PC-9 (cell line): ENCODE results near the gene FBP1. TPM values are rescaled to one million over a fixed set of nuclear protein-coding genes. Genes with fewer than 3 reads are reported as not detected.

Experiments used
- BruUV-seq: library from RNA; stranded (reverse); fragments of 400-500 nt; replicated peaks from 2 replicates; lab custom pipeline; 2021; lab: Mats Ljungman, UMichigan
- CTCF ChIA-PET: fragments of 300-600 bp; sonication (Branson Sonifier 250); formaldehyde crosslinking; loops from one replicate; lab custom pipeline; 2022; ENCODE audit warnings: antibody characterized with exemption; lab: Charles Lee
- POLR2A ChIA-PET: fragments of 300-600 bp; sonication (Branson Sonifier 250); formaldehyde crosslinking; loops from one replicate; lab custom pipeline; 2022; ENCODE audit warnings: antibody characterized with exemption; ENCODE audit not compliant: unreplicated experiment; lab: Charles Lee
- DNase-seq, 2 experiments: peaks; one replicate each; pipeline versions ENCODE4 v3.0.0 to v3.0.0-alpha.2; 2015 to 2022; ENCODE audit warnings: mixed read lengths in 1 of 2
- H2AFZ ChIP-seq: fragments of 200-600 bp; sonication (generic); 2 replicates; pipeline ENCODE4 v1.8.1; 2017; ENCODE audit warnings: antibody characterized with exemption
- H3F3A ChIP-seq: fragments of 200-600 bp; sonication (generic); 2 replicates; pipeline ENCODE4 v1.8.1; 2017; ENCODE audit warnings: antibody characterized with exemption, mild to moderate bottlenecking, low read depth; ENCODE audit not compliant: insufficient read depth
- H3K27ac ChIP-seq: fragments of 200-600 bp; sonication (generic); 2 replicates; pipeline ENCODE4 v1.6.1; 2016; ENCODE audit warnings: mixed run types
- H3K27me3 ChIP-seq: fragments of 200-600 bp; sonication (generic); 2 replicates; pipeline ENCODE4 v1.6.1; 2016; ENCODE audit warnings: low read depth, mixed run types; ENCODE audit not compliant: insufficient read depth
- H3K36me3 ChIP-seq: fragments of 200-600 bp; sonication (generic); 2 replicates; pipeline ENCODE4 v1.6.1; 2016; ENCODE audit warnings: low read depth, mixed run types
- H3K4me1 ChIP-seq: fragments of 200-600 bp; sonication (generic); replicated peaks from 2 replicates; pipeline ENCODE4 v1.6.1; 2016; ENCODE audit warnings: mixed run types; ENCODE audit not compliant: insufficient read depth
- H3K4me2 ChIP-seq: fragments of 200-600 bp; sonication (generic); 2 replicates; pipeline ENCODE4 v1.6.1; 2017; ENCODE audit warnings: mixed run types
- H3K4me3 ChIP-seq: fragments of 200-600 bp; sonication (generic); 2 replicates; pipeline ENCODE4 v1.6.1; 2016; ENCODE audit warnings: mixed run types
- H3K79me2 ChIP-seq: fragments of 200-600 bp; sonication (generic); 2 replicates; pipeline ENCODE4 v1.6.1; 2017; ENCODE audit warnings: low read depth, mixed run types
- H3K9me2 ChIP-seq: fragments of 200-600 bp; sonication (generic); 2 replicates; pipeline ENCODE4 v1.8.1; 2017; ENCODE audit warnings: mild to moderate bottlenecking; ENCODE audit not compliant: insufficient read depth
- H3K9me3 ChIP-seq: fragments of 200-600 bp; sonication (generic); 2 replicates; pipeline ENCODE4 v1.8.1; 2016; ENCODE audit warnings: low read depth; ENCODE audit not compliant: insufficient read depth
- H4K20me1 ChIP-seq: fragments of 200-600 bp; sonication (generic); 2 replicates; pipeline ENCODE4 v1.8.1; 2017; ENCODE audit not compliant: insufficient read depth
- CTCF ChIP-seq: fragments of 200-600 bp; sonication (generic); conservative IDR thresholded peaks from 2 replicates; pipeline ENCODE4 v1.6.1; 2017; ENCODE audit warnings: mixed run types, antibody characterized with exemption, mild to moderate bottlenecking, moderate library complexity
- EZH2 ChIP-seq: fragments of 200-600 bp; sonication (generic); IDR thresholded peaks from 2 replicates; pipeline ENCODE4 v1.8.0; 2017; ENCODE audit warnings: antibody characterized with exemption, low read depth
- intact Hi-C: fragments of 100-400 bp; cut with micrococcal nuclease; formaldehyde crosslinking; loops from one replicate; pipeline ENCODE4 v1.10.0; 2022; ENCODE audit not compliant: unreplicated experiment
- total RNA-seq: library from RNA; stranded (reverse); gene quantifications from 2 replicates; pipeline ENCODE4 v1.2.3, GENCODE V29; 2021

Gene FBP1
- total RNA-seq, 1 experiment from 2014 or later: 34.9 TPM

- no TSS peak for BruUV-seq
- POLR2A ChIA-PET: no interaction called here
- H2AFZ ChIP-seq: no peak overlapping the region
- no peak overlapping the region for H3K4me2 ChIP-seq
- no peaks in the 10 kb centered on the region for H3K9me2 ChIP-seq
- H3K36me3 ChIP-seq: no peaks in the 10 kb centered on the region
- TF ChIP-seq CTCF (no peak), EZH2 (no peak)
- no peaks in the 10 kb centered on the region for H4K20me1 ChIP-seq
- no peaks in the 10 kb centered on the region for H3K9me3 ChIP-seq
- H3F3A ChIP-seq: peaks cover 36% of the 10 kb centered on the region
- no peak overlapping the region for H3K4me3 ChIP-seq
- peaks cover 33% of the 10 kb centered on the region for H3K79me2 ChIP-seq
- H3K27ac ChIP-seq: no peak overlapping the region
- CTCF ChIA-PET: no interaction called here
- H3K4me1 ChIP-seq: peaks cover 55% of the 10 kb centered on the region
- H3K27me3 ChIP-seq: no peaks in the 10 kb centered on the region
- no peak for DNase-seq
- intact Hi-C loops: loop anchor here (10.0 kb wide), 1 partner anchor 82 kb away; the partner anchor contains the start of gene AOPEP
Measured at GRCh38 chr9:94642501-94642900, 3.2 kb upstream of the FBP1 start.

GRCh38 chr9:94639999-94640376 is 670 bp upstream of the FBP1 start:
- H3K4me2 ChIP-seq: peak overlapping the region; percentile 91
- peaks cover 55% of the 10 kb centered on the region for H3K4me1 ChIP-seq
- peak overlapping the region; percentile 73 for H2AFZ ChIP-seq
- no peak for TF ChIP-seq CTCF
- no peak for TF ChIP-seq EZH2
- peak; percentile 41 to 85 for DNase-seq
- no peaks in the 10 kb centered on the region for H3K9me3 ChIP-seq
- no peaks in the 10 kb centered on the region for H3K27me3 ChIP-seq
- H3K9me2 ChIP-seq: no peaks in the 10 kb centered on the region
- H3K79me2 ChIP-seq: peaks cover 58% of the 10 kb centered on the region
- no TSS peak for BruUV-seq
- POLR2A ChIA-PET: interaction anchor here (0.7 to 1.9 kb wide), 3 partner anchors 9 to 26 kb away, joined by 6 to 18 read pairs (median 12); no protein-coding TSS in a partner anchor
- no peaks in the 10 kb centered on the region for H4K20me1 ChIP-seq
- peak overlapping the region; percentile 84 for H3K27ac ChIP-seq
- H3F3A ChIP-seq: peaks cover 27% of the 10 kb centered on the region
- H3K4me3 ChIP-seq: peak overlapping the region; percentile 76
- CTCF ChIA-PET: interaction anchor here (0.7 to 1.2 kb wide), 3 partner anchors 29 to 456 kb away, joined by 4 to 7 read pairs (median 7); no protein-coding TSS in a partner anchor
- intact Hi-C loops: loop anchor here (10.0 kb wide), 1 partner anchor 85 kb away; the partner anchor contains the start of gene AOPEP
- peaks cover 14% of the 10 kb centered on the region; the same call in 1 of the 2 replicates for H3K36me3 ChIP-seq

GRCh38 chr9:94638335-94639060 is 820 bp downstream of the FBP1 start:
- Histone ChIP-seq H3K4me1 (peaks cover 42% of the 10 kb centered on the region), H3K4me3 (peak overlapping the region; percentile 76), H2AFZ (peak overlapping the region; percentile 73; the same call in 1 of the 2 replicates), H3K9me2 (no peaks in the 10 kb centered on the region), H3F3A (peaks cover 27% of the 10 kb centered on the region), H3K79me2 (peaks cover 69% of the 10 kb centered on the region), H3K36me3 (peaks cover 15% of the 10 kb centered on the region; the same call in 1 of the 2 replicates), H3K27me3 (no peaks in the 10 kb centered on the region), H3K27ac (peak overlapping the region; percentile 84), H3K4me2 (peak overlapping the region; percentile 91), H3K9me3 (no peaks in the 10 kb centered on the region), H4K20me1 (no peaks in the 10 kb centered on the region)
- TF ChIP-seq EZH2: no peak
- TF ChIP-seq CTCF: no peak
- POLR2A ChIA-PET: interaction anchor here (1.9 kb wide), 1 partner anchor 11 kb away, joined by 18 read pairs; no protein-coding TSS in a partner anchor
- BruUV-seq: no TSS peak
- DNase-seq: no peak
- CTCF ChIA-PET: interaction anchor here (0.9 kb wide), 1 partner anchor 488 kb away, joined by 5 read pairs; no protein-coding TSS in a partner anchor
- intact Hi-C loops: no loop called here
